A549 (cell line): ENCODE measurements around the gene CD207. TPM values are rescaled to one million over a fixed set of nuclear protein-coding genes. Genes with fewer than 3 reads are reported as not detected.
A peak's percentile ranks its signal among the peaks of the same experiment; 100 is the strongest.

Experiments
- ATAC-seq, 2 experiments: fragments of 200-7000 bp in 1 of 2; fragments of >200 bp in 1 of 2; cut with Nextera tagmentation in 1 of 2; cut with Tn5 transposase in 1 of 2; 3 replicates each; pipeline versions ENCODE4 v1.8.0 to v1.9.1; 2018 to 2020; ENCODE audit warnings: mild to moderate bottlenecking in 1 of 2, moderate library complexity in 1 of 2
- CTCF ChIA-PET: fragments of 300-600 bp; sonication (Branson Sonifier 250); formaldehyde crosslinking; extraction: SDS; loops from one replicate; lab custom pipeline; 2021; ENCODE audit warnings: antibody characterized with exemption, inconsistent platforms; lab: Yijun Ruan, JAX
- POLR2A ChIA-PET: fragments of 350-600 bp; formaldehyde crosslinking; extraction: SDS; loops from one replicate; lab custom pipeline; 2021; ENCODE audit warnings: antibody characterized with exemption, inconsistent platforms; lab: Yijun Ruan, JAX
- DNase-seq, 2 experiments: peaks; one replicate each; pipeline versions ENCODE4 v3.0.0 to v3.0.0-alpha.2; 2011 to 2016; ENCODE audit warnings: low read depth in 1 of 2, low spot score in 1 of 2
- FAIRE-seq: peaks from 2 replicates; lab custom pipeline; 2011; peaks lifted over from hg19 to GRCh38; lab: Jason Lieb, UNC
- H3K27ac ChIP-seq, 2 experiments: fragments of >200 bp; sonication (Bioruptor Twin); formaldehyde crosslinking; 3 replicates each; pipeline ENCODE4 v1.5.1; 2016 to 2017
- H3K4me1 ChIP-seq: fragments of >200 bp; sonication (Bioruptor Twin); formaldehyde crosslinking; 3 replicates; pipeline ENCODE4 v1.6.1; 2016
- H3K4me2 ChIP-seq: fragments of >200 bp; sonication (Bioruptor Twin); formaldehyde crosslinking; 3 replicates; pipeline ENCODE4 v1.6.1; 2016
- H3K4me3 ChIP-seq: fragments of >200 bp; sonication (Bioruptor Twin); formaldehyde crosslinking; 3 replicates; pipeline ENCODE4 v1.5.1; 2016
- H3K9me3 ChIP-seq: fragments of >200 bp; sonication (Bioruptor Twin); formaldehyde crosslinking; 3 replicates; pipeline ENCODE4 v1.6.1; 2016
- BCL3 ChIP-seq: fragments of >200 bp; sonication (Bioruptor Twin); formaldehyde crosslinking; IDR thresholded peaks from 3 replicates; pipeline ENCODE4 v1.6.1; 2016
- BHLHE40 ChIP-seq: IDR thresholded peaks from 2 replicates; pipeline ENCODE4 v1.6.1; 2012; ENCODE audit warnings: low read depth, low read length, inconsistent platforms
- CBX2 ChIP-seq: fragments of 200-600 bp; sonication (generic); IDR thresholded peaks from 2 replicates; pipeline ENCODE4 v1.6.1; 2016; ENCODE audit warnings: low read depth, mild to moderate bottlenecking, borderline replicate concordance
- CEBPB ChIP-seq, 2 experiments: fragments of >200 bp in 1 of 2; sonication (Bioruptor Twin) in 1 of 2; formaldehyde crosslinking in 1 of 2; IDR thresholded peaks; 2 replicates each; pipeline ENCODE4 v1.6.1; 2012 to 2016
- EHMT2 ChIP-seq: fragments of 200-600 bp; sonication (generic); IDR thresholded peaks from 2 replicates; pipeline ENCODE4 v1.6.1; 2016; ENCODE audit warnings: antibody characterized with exemption, low read depth, mild to moderate bottlenecking, moderate library complexity
- EP300 ChIP-seq, 2 experiments: fragments of >200 bp; sonication (Bioruptor Twin); formaldehyde crosslinking; IDR thresholded peaks; 2 replicates in 1 of 2; 3 replicates in 1 of 2; pipeline ENCODE4 v1.6.1; 2016 to 2017
- ESRRA ChIP-seq: fragments of 150-350 bp; IDR thresholded peaks from 2 replicates; pipeline ENCODE4 v1.6.1; 2014; ENCODE audit warnings: mild to moderate bottlenecking, low read length, borderline replicate concordance
- FOSL2 ChIP-seq, 2 experiments: fragments of 450-650 bp in 1 of 2; fragments of >200 bp in 1 of 2; sonication (Bioruptor Twin) in 1 of 2; formaldehyde crosslinking; IDR thresholded peaks; 2 replicates each; pipeline versions ENCODE4 v1.5.0 to v1.6.1; 2016 to 2020; ENCODE audit warnings: mild to moderate bottlenecking in 1 of 2, moderate library complexity in 1 of 2
- HDAC2 ChIP-seq: fragments of 200-600 bp; sonication (generic); IDR thresholded peaks from 2 replicates; pipeline ENCODE4 v1.6.1; 2016
- HES2 ChIP-seq: fragments of >200 bp; sonication (Bioruptor Twin); formaldehyde crosslinking; IDR thresholded peaks from 2 replicates; pipeline ENCODE4 v1.6.1; 2016
- HOXB5 ChIP-seq: fragments of 250-450 bp; sonication (Bioruptor Pico); IDR thresholded peaks from 2 replicates; pipeline ENCODE4 v1.5.0; 2020; ENCODE audit warnings: mild to moderate bottlenecking, moderate library complexity
- KDM1A ChIP-seq: fragments of 200-600 bp; sonication (generic); IDR thresholded peaks from 2 replicates; pipeline ENCODE4 v1.6.1; 2016; ENCODE audit warnings: low read depth, mild to moderate bottlenecking
- KDM5A ChIP-seq: fragments of 200-600 bp; sonication (generic); IDR thresholded peaks from 2 replicates; pipeline ENCODE4 v1.6.1; 2016; ENCODE audit warnings: antibody characterized with exemption, mild to moderate bottlenecking
- MYC ChIP-seq: IDR thresholded peaks from 2 replicates; pipeline ENCODE4 v1.6.1; 2012; ENCODE audit warnings: mild to moderate bottlenecking, inconsistent platforms, low read length, improper control_type of control experiment, borderline replicate concordance
- PHF8 ChIP-seq: fragments of 200-600 bp; sonication (generic); IDR thresholded peaks from 2 replicates; pipeline ENCODE4 v1.6.1; 2016; ENCODE audit warnings: low read depth, mild to moderate bottlenecking, antibody characterized with exemption, moderate library complexity, borderline replicate concordance
- POLR2A ChIP-seq: IDR thresholded peaks from 2 replicates; pipeline ENCODE4 v1.6.1; 2012; ENCODE audit warnings: mild to moderate bottlenecking, low read length
- RAD21 ChIP-seq, 2 experiments: fragments of >200 bp in 1 of 2; sonication (Bioruptor Twin) in 1 of 2; formaldehyde crosslinking in 1 of 2; IDR thresholded peaks in 1 of 2; conservative IDR thresholded peaks in 1 of 2; 2 replicates in 1 of 2; 3 replicates in 1 of 2; pipeline ENCODE4 v1.6.1; 2012 to 2018; ENCODE audit warnings: inconsistent platforms in 1 of 2
- RARB ChIP-seq: fragments of 250-450 bp; sonication (Bioruptor Pico); IDR thresholded peaks from 2 replicates; pipeline ENCODE4 v1.8.0; 2021; ENCODE audit warnings: mild to moderate bottlenecking, moderate library complexity
- RFX5 ChIP-seq: fragments of 450-650 bp; IDR thresholded peaks from 2 replicates; pipeline ENCODE4 v1.7.1; 2014; ENCODE audit warnings: antibody characterized with exemption, mild to moderate bottlenecking, moderate library complexity
- RNF2 ChIP-seq: fragments of 200-600 bp; sonication (generic); IDR thresholded peaks from 2 replicates; pipeline ENCODE4 v1.6.1; 2016; ENCODE audit warnings: low read depth, mild to moderate bottlenecking, antibody characterized with exemption, moderate library complexity, borderline replicate concordance
- SMC3 ChIP-seq: fragments of >200 bp; sonication (Bioruptor Twin); formaldehyde crosslinking; IDR thresholded peaks from 3 replicates; pipeline ENCODE4 v1.6.1; 2018; ENCODE audit warnings: inconsistent platforms
- SREBF2 ChIP-seq: fragments of 450-650 bp; IDR thresholded peaks from 2 replicates; pipeline ENCODE4 v1.6.1; 2014; ENCODE audit warnings: mild to moderate bottlenecking, moderate library complexity
- TFCP2L1 ChIP-seq: fragments of 250-450 bp; sonication (Bioruptor Pico); IDR thresholded peaks from 2 replicates; pipeline ENCODE4 v1.5.0; 2021; ENCODE audit warnings: mild to moderate bottlenecking
- ZC3H11A ChIP-seq: fragments of 450-650 bp; IDR thresholded peaks from 2 replicates; pipeline ENCODE4 v1.6.1; 2014; ENCODE audit warnings: antibody characterized with exemption, mild to moderate bottlenecking
- ZFP36 ChIP-seq: fragments of 450-650 bp; IDR thresholded peaks from 2 replicates; pipeline ENCODE4 v1.6.1; 2014; ENCODE audit warnings: borderline replicate concordance; ENCODE audit not compliant: partially characterized antibody
- WGBS: methylation state at CpG from one replicate; pipeline ENCODE4 v1.1.6; 2017; ENCODE audit errors: missing lambda C conversion rate; 5-methylcytosine and 5-hydroxymethylcytosine counted together
- polyA plus RNA-seq, 4 experiments: library from polyadenylated mRNA; depleted of rRNA in 3 of 4; stranded (reverse); fragments of >200 nt; fragmentation: RNase III in 1 of 4; extraction: RNeasy Plus Mini Kit Qiagen cat#74134 plus additional on column Dnase treatment in 1 of 4; gene quantifications; 2 replicates in 3 of 4; 3 replicates in 1 of 4; pipeline ENCODE4 v1.2.3, GENCODE V29; 2011 to 2017
- TF ChIP-seq, protein P1 (sequence below): fragments of 250-450 bp; sonication (Bioruptor Pico); IDR thresholded peaks from 2 replicates; pipeline ENCODE4 v1.5.0; 2021; ENCODE audit warnings: mild to moderate bottlenecking, moderate library complexity, borderline replicate concordance
- TF ChIP-seq, protein P2 (sequence below): fragments of 150-350 bp; IDR thresholded peaks from 2 replicates; pipeline ENCODE4 v1.6.1; 2014; ENCODE audit warnings: low read depth, mild to moderate bottlenecking, low read length

Gene CD207
- polyA plus RNA-seq, 2 of the 4 experiments (the other 2 are of a cell fraction) = 0.05 TPM; not detected in 1

GRCh38 chr2:70842401-70842800 lies 6.8 kb upstream of the CD207 start:
- no peak for TF ChIP-seq ESRRA
- TF ChIP-seq EHMT2 = no peak
- no peak for TF ChIP-seq RNF2
- DNase-seq (no peak), FAIRE-seq (no peak), ATAC-seq (no peak)
- H3K4me3 ChIP-seq = no peak overlapping the region
- no peaks in the 10 kb centered on the region for H3K4me1 ChIP-seq
- ChIA-PET POLR2A (no interaction called here), CTCF (interaction anchor here (0.8 to 2.6 kb wide), 5 partner anchors 20 to 206 kb away, joined by 3 to 11 read pairs (median 5); no protein-coding TSS in a partner anchor)
- no peak overlapping the region for H3K27ac ChIP-seq
- H3K9me3 ChIP-seq = peaks cover 14% of the 10 kb centered on the region
- H3K4me2 ChIP-seq = no peak overlapping the region
- 34% methylated on average over 7 of the region's 7 CpGs for WGBS

- DNase-seq (no peak), ATAC-seq (no peak), FAIRE-seq (no peak)
- Histone ChIP-seq H3K9me3 (peaks cover 23% of the 10 kb centered on the region), H3K4me1 (no peaks in the 10 kb centered on the region), H3K4me3 (no peak overlapping the region), H3K27ac (no peak overlapping the region), H3K4me2 (no peak overlapping the region)
- CTCF ChIA-PET = interaction anchor here (0.8 to 2.2 kb wide), 4 partner anchors 19 to 93 kb away, joined by 3 to 6 read pairs (median 4); no protein-coding TSS in a partner anchor
- WGBS = 68% methylated on average over 10 of the region's 10 CpGs
- TF ChIP-seq PHF8 (no peak), MYC (no peak), EP300 (IDR thresholded peaks at IDR 0.05) (no peak), SREBF2 (no peak), POLR2A (no peak), TFCP2L1 (CRISPR knock-in tag) (no peak), CBX2 (no peak), RAD21 (conservative IDR thresholded peaks at IDR 0.05 in 1 of 2, IDR thresholded peaks at IDR 0.05 in 1 of 2) (no peak), BHLHE40 (no peak), HES2 (no peak), FOSL2 (IDR thresholded peaks at IDR 0.05) (no peak), FOSL2 (CRISPR knock-in tag; IDR thresholded peaks at IDR 0.05) (no peak), CEBPB (IDR thresholded peaks at IDR 0.05) (no peak), SMC3 (no peak), ZFP36 (no peak), ZC3H11A (no peak)
- TF ChIP-seq, protein P1, sequence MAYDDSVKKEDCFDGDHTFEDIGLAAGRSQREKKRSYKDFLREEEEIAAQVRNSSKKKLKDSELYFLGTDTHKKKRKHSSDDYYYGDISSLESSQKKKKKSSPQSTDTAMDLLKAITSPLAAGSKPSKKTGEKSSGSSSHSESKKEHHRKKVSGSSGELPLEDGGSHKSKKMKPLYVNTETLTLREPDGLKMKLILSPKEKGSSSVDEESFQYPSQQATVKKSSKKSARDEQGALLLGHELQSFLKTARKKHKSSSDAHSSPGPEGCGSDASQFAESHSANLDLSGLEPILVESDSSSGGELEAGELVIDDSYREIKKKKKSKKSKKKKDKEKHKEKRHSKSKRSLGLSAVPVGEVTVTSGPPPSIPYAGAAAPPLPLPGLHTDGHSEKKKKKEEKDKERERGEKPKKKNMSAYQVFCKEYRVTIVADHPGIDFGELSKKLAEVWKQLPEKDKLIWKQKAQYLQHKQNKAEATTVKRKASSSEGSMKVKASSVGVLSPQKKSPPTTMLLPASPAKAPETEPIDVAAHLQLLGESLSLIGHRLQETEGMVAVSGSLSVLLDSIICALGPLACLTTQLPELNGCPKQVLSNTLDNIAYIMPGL (CRISPR knock-in tag) = no peak
- POLR2A ChIA-PET = no interaction called here
Measured at GRCh38 chr2:70837980-70838925, 2.6 kb upstream of the CD207 start.

GRCh38 chr2:70834881-70835280 lies 735 bp downstream of the CD207 start:
- ChIA-PET POLR2A (no interaction called here), CTCF (interaction anchor here (0.6 to 1.4 kb wide), 3 partner anchors 26 to 1745 kb away, joined by 4 read pairs; no protein-coding TSS in a partner anchor)
- peaks cover 8% of the 10 kb centered on the region; the same call in 2 of the 3 replicates for H3K9me3 ChIP-seq
- ATAC-seq (peak in 1 of 2 experiments; percentile 55; a peak in 3 of 6 replicates), FAIRE-seq (no peak), DNase-seq (no peak)
- no peaks in the 10 kb centered on the region for H3K4me1 ChIP-seq
- H3K27ac ChIP-seq = no peak overlapping the region
- H3K4me2 ChIP-seq = no peak overlapping the region
- 4% methylated on average over 4 of the region's 4 CpGs for WGBS
- H3K4me3 ChIP-seq = no peak overlapping the region
- no peak for TF ChIP-seq KDM5A
- no peak for TF ChIP-seq ZFP36
- no peak for TF ChIP-seq FOSL2 (IDR thresholded peaks at IDR 0.05)
- TF ChIP-seq FOSL2 (CRISPR knock-in tag; IDR thresholded peaks at IDR 0.05) = no peak
- TF ChIP-seq TFCP2L1 (CRISPR knock-in tag) = no peak
- no peak for TF ChIP-seq HOXB5 (CRISPR knock-in tag)
- TF ChIP-seq RNF2 = no peak
- TF ChIP-seq CBX2 = no peak
- TF ChIP-seq, protein P2, sequence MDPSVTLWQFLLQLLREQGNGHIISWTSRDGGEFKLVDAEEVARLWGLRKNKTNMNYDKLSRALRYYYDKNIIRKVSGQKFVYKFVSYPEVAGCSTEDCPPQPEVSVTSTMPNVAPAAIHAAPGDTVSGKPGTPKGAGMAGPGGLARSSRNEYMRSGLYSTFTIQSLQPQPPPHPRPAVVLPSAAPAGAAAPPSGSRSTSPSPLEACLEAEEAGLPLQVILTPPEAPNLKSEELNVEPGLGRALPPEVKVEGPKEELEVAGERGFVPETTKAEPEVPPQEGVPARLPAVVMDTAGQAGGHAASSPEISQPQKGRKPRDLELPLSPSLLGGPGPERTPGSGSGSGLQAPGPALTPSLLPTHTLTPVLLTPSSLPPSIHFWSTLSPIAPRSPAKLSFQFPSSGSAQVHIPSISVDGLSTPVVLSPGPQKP = no peak
- no peak for TF ChIP-seq SMC3
- no peak for TF ChIP-seq HDAC2
- TF ChIP-seq RARB = no peak
- no peak for TF ChIP-seq POLR2A
- TF ChIP-seq HES2 = no peak
- TF ChIP-seq PHF8 = no peak
- TF ChIP-seq KDM1A = no peak
- no peak for TF ChIP-seq RFX5
- no peak for TF ChIP-seq BCL3
